UCSD-AML1 (cell line): Measurements from ENCODE around the gene WDR44.
"Not testable (repeated sequence)": the region's sequence is repeated elsewhere in the genome, so short reads cannot be mapped to it uniquely, and the experiment has no call there.

Experiments
- DNase-seq: peaks from one replicate; lab custom pipeline; 2025; ENCODE audit not compliant: unreplicated experiment; lab: John Stamatoyannopoulos, UW

The WDR44 gene

GRCh38 chrX:118480172-118480571 is 134.3 kb downstream of the WDR44 start:
- DNase-seq: no peak

- DNase-seq: not testable (repeated sequence)
Measured at GRCh38 chrX:118482384-118482783, 136.5 kb downstream of the WDR44 start.

GRCh38 chrX:118484216-118484903 is 138.5 kb downstream of the WDR44 start:
- DNase-seq: no peak

- DNase-seq: not testable (repeated sequence)
Measured at GRCh38 chrX:118486693-118487092, 140.8 kb downstream of the WDR44 start.

- DNase-seq: no peak
Measured at GRCh38 chrX:118493016-118493415, 147.1 kb downstream of the WDR44 start.

GRCh38 chrX:118493653-118494297 is 147.9 kb downstream of the WDR44 start:
- no peak for DNase-seq

- DNase-seq: peak; percentile 88
Measured at GRCh38 chrX:118495061-118495921, 149.4 kb downstream of the WDR44 start, which contains the start of gene DOCK11. Gene DOCK11, plus strand, starts transcription at chrX:118495815. Its CDS starts 157 bp downstream, at chrX:118495972.

GRCh38 chrX:118495958-118496762 is 150.3 kb downstream of the WDR44 start:
- peak; percentile 54 for DNase-seq

GRCh38 chrX:118496763-118497079 is 150.8 kb downstream of the WDR44 start:
- DNase-seq: no peak

GRCh38 chrX:118497180-118497818 is 151.4 kb downstream of the WDR44 start:
- no peak for DNase-seq

GRCh38 chrX:118498351-118498750 is 152.4 kb downstream of the WDR44 start:
- DNase-seq: no peak

- DNase-seq: no peak
Measured at GRCh38 chrX:118498755-118499154, 152.8 kb downstream of the WDR44 start.

GRCh38 chrX:118499295-118499694 is 153.4 kb downstream of the WDR44 start:
- DNase-seq: no peak
